Nephron progenitor cell (in vitro differentiated cells): ENCODE data around the gene COX6B2.
"Not testable (repeated sequence)": the region's sequence is repeated elsewhere in the genome, so short reads cannot be mapped to it uniquely, and the experiment has no call there.

Experiments used
- DNase-seq: peaks from one replicate; pipeline ENCODE4 v3.0.0; 2021
- H3K27ac Mint-ChIP-seq: 2 replicates; pipeline ENCODE4 v1.8.0; 2021; ENCODE audit warnings: mild to moderate bottlenecking, moderate library complexity, mixed read lengths
- H3K27me3 Mint-ChIP-seq: 2 replicates; pipeline ENCODE4 v1.8.0; 2021; ENCODE audit warnings: mild to moderate bottlenecking, low read depth, mixed read lengths; ENCODE audit not compliant: poor library complexity
- H3K36me3 Mint-ChIP-seq: 2 replicates; pipeline ENCODE4 v1.8.0; 2021; ENCODE audit warnings: low read depth, mixed read lengths
- H3K4me1 Mint-ChIP-seq: 2 replicates; pipeline ENCODE4 v1.8.0; 2021; ENCODE audit warnings: mixed read lengths
- H3K4me3 Mint-ChIP-seq: 2 replicates; pipeline ENCODE4 v1.8.0; 2021; ENCODE audit warnings: mild to moderate bottlenecking, moderate library complexity, mixed read lengths
- H3K9me3 Mint-ChIP-seq: 2 replicates; pipeline ENCODE4 v1.8.0; 2021; ENCODE audit warnings: mild to moderate bottlenecking, moderate library complexity, mixed read lengths
- TF ChIP-seq, protein P1 (sequence below): fragments of 200-600 bp; sonication (generic); IDR thresholded peaks from 2 replicates; pipeline ENCODE4 v1.5.0; 2021; ENCODE audit warnings: antibody characterized with exemption

Gene COX6B2, protein sequence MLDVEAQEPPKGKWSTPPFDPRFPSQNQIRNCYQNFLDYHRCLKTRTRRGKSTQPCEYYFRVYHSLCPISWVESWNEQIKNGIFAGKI

GRCh38 chr19:55354698-55355212, at the start of gene COX6B2:
Gene COX6B2 (minus strand): TSS chr19:55354719. CDS start chr19:55354521, 198 bp downstream.
- TF ChIP-seq, protein P1, sequence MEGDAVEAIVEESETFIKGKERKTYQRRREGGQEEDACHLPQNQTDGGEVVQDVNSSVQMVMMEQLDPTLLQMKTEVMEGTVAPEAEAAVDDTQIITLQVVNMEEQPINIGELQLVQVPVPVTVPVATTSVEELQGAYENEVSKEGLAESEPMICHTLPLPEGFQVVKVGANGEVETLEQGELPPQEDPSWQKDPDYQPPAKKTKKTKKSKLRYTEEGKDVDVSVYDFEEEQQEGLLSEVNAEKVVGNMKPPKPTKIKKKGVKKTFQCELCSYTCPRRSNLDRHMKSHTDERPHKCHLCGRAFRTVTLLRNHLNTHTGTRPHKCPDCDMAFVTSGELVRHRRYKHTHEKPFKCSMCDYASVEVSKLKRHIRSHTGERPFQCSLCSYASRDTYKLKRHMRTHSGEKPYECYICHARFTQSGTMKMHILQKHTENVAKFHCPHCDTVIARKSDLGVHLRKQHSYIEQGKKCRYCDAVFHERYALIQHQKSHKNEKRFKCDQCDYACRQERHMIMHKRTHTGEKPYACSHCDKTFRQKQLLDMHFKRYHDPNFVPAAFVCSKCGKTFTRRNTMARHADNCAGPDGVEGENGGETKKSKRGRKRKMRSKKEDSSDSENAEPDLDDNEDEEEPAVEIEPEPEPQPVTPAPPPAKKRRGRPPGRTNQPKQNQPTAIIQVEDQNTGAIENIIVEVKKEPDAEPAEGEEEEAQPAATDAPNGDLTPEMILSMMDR, result no peak
- Mint-ChIP-seq H3K9me3 (no peaks in the 10 kb centered on the region), H3K4me1 (peaks cover 39% of the 10 kb centered on the region), H3K27ac (no peak within 1 kb of the TSS), H3K36me3 (no peaks in the 10 kb centered on the region), H3K27me3 (peaks cover 79% of the 10 kb centered on the region), H3K4me3 (peak within 1 kb of the TSS; percentile 81)
- DNase-seq, result no peak

- TF ChIP-seq, protein P1, result no peak
- Mint-ChIP-seq H3K27ac (peak overlapping the region; percentile 80), H3K36me3 (peaks cover 57% of the 10 kb centered on the region), H3K9me3 (no peaks in the 10 kb centered on the region), H3K27me3 (peaks cover 6% of the 10 kb centered on the region), H3K4me3 (no peak overlapping the region), H3K4me1 (peaks cover 45% of the 10 kb centered on the region)
- DNase-seq, result no peak
Observed at GRCh38 chr19:55402509-55402908, 48.0 kb upstream of the COX6B2 start.

DNA sequence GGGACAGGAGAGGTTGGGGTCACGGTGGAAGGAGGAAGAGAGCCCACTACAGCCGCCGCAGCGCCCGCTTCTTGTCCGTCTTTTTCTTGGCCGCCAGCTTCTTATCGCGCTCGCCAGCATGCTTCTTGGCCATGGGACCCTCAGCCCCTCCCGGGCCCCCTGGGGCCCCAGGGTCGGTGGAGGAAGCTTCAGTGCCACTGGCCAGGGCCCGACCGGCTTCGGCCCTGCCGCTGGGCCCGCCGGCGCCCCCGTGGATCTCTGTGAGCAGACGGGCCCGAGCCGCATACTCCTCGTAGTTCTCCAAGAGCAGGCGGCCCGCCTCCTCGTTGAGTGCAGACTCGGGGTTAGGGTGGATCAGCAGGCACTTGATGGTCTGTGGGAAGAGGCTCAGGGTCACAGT, 46.9 kb upstream of the COX6B2 start:
- DNase-seq, H3K27me3 Mint-ChIP-seq, H3K9me3 Mint-ChIP-seq, H3K4me3 Mint-ChIP-seq: not testable (repeated sequence)
- Mint-ChIP-seq H3K36me3 (peaks cover 57% of the 10 kb centered on the region), H3K4me1 (peaks cover 37% of the 10 kb centered on the region), H3K27ac (peak overlapping the region; percentile 80)

- H3K27ac Mint-ChIP-seq, result peak overlapping the region; percentile 93
- H3K9me3 Mint-ChIP-seq, result no peaks in the 10 kb centered on the region
- peaks cover 6% of the 10 kb centered on the region for H3K27me3 Mint-ChIP-seq
- DNase-seq, result no peak
- peaks cover 28% of the 10 kb centered on the region for H3K4me1 Mint-ChIP-seq
- peaks cover 48% of the 10 kb centered on the region for H3K36me3 Mint-ChIP-seq
- TF ChIP-seq, protein P1, result no peak
- peak overlapping the region; percentile 15 for H3K4me3 Mint-ChIP-seq
Observed at GRCh38 chr19:55400281-55401087, 46.0 kb upstream of the COX6B2 start.

DNA sequence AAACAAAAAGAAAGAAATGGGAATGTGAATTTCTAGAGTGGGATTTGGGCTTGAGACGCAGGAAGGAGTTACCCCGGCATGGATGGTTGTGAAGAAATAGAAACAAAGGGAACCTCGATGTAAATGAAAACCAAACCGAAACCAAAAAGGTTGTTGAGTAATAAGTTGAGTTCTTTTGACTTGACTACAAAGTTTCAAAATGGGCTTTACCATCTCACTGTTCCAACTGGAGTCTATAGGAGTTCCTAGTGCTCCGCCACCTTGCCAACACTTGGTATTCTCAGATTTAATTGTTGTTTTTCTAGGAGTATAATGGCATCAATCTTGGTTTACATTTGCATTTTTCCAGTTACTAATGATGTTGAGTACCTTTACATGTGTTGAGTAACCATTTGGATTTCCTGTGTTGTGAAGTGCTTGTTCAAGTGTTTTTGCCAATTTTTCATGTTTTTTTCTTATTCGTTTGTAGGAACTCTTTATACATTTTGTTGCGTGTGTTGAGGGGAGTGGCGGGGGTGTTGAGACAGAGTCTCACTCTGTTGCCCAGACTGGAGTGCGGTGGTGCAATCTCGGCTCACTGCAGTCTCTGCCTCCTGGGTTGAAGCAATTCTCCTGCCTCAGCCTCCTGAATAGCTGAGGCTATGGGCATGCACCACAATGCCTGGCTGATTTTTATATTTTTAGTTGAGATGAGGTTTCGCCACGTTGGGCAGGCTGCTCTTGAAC, 43.8 kb upstream of the COX6B2 start:
- H3K36me3 Mint-ChIP-seq, result peaks cover 36% of the 10 kb centered on the region
- peaks cover 3% of the 10 kb centered on the region for H3K27me3 Mint-ChIP-seq
- no peaks in the 10 kb centered on the region for H3K9me3 Mint-ChIP-seq
- no peak for DNase-seq
- TF ChIP-seq, protein P1, result no peak
- H3K4me3 Mint-ChIP-seq, result no peak overlapping the region
- H3K4me1 Mint-ChIP-seq, result peaks cover 22% of the 10 kb centered on the region
- peak overlapping the region; percentile 91 for H3K27ac Mint-ChIP-seq
